ENCODE results near the gene FRK.

- TF ChIP-seq EZH2 (IDR thresholded peaks at IDR 0.05; ENCODE audit: borderline replicate concordance, low read length) (no peak), CTCF (conservative IDR thresholded peaks at IDR 0.05 in 1 of 2, IDR thresholded peaks at IDR 0.05 in 1 of 2; ENCODE audit: extremely low read depth in 1 of 2, insufficient read depth in 1 of 2, low read depth in 1 of 2, low read length in 2 of 2) (no peak)
These were observed 47.7 kb downstream of the FRK start for GRCh38 chr6:116012951-116013350.
